Middle frontal gyrus (tissue), 1 donor: Measurements from ENCODE around the gene VPREB3.

Source experiments
- DNase-seq: peaks from one replicate; pipeline ENCODE4 v3.0.0-alpha.2; 2015; ENCODE audit warnings: low spot score; ENCODE audit errors: extremely low spot score

The VPREB3 gene

DNA sequence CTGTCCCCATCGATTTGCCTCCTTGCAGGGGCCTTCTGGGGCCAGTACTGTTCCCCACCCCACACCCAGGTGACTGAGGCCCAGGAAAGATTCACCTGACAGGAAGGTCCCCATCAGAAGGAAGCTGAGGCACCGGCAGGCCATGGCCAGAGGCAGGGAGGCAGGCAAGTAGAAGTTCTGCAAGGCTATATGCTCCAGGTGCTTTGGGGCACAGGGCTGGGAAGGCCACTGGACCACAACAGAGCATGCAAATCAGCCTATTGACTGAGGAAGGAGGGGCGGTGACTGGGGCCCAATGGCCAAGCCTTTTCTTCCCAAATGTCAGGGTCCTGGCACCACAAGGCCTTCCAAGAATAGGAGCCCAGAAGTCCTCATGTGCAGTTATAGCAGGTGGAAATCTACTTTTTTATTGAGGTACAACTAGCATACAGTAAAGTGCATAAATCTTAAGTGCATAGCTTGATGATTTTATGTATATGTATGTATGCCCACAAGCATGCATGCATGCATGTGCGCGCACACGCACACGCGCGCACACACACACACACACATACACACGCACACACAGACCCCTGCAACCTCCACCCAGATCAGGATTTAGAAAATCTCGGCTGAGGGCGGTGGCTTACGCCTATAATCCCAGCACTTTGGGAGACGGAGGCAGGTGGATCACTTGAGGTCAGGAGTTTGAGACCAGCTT lies at the start of gene VPREB3:
VPREB3 (minus strand) TSS at position 206 of the 700 bp plus-strand sequence; CDS start at position 144, 62 bp downstream.
- DNase-seq, result no peak

- DNase-seq, result no peak
Observed at GRCh38 chr22:23803001-23803819, 49.0 kb upstream of the VPREB3 start.

GRCh38 chr22:23801886-23802377 lies 47.7 kb upstream of the VPREB3 start:
- no peak for DNase-seq

- DNase-seq, result no peak
Observed at GRCh38 chr22:23801238-23801821, 47.1 kb upstream of the VPREB3 start.

GRCh38 chr22:23800297-23801237 lies 46.3 kb upstream of the VPREB3 start:
- no peak for DNase-seq

GRCh38 chr22:23796461-23796860 lies 42.2 kb upstream of the VPREB3 start:
- no peak for DNase-seq

DNA sequence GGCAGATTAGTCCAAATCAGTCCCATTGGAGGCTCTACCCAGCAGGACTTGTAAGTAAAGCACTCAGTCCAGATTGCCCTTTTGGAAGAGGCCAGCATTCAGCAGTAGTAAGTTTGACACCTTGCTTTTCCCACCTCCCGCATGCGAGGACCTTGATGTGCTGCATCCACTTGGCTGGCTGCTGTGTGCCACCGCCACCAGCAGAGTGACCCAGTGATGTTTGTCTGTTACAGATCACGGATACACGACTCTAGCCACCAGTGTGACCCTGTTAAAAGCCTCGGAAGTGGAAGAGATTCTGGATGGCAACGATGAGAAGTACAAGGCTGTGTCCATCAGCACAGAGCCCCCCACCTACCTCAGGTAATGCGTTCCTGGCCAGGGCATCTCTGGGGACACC lies 39.1 kb upstream of the VPREB3 start:
- DNase-seq, result no peak

DNA sequence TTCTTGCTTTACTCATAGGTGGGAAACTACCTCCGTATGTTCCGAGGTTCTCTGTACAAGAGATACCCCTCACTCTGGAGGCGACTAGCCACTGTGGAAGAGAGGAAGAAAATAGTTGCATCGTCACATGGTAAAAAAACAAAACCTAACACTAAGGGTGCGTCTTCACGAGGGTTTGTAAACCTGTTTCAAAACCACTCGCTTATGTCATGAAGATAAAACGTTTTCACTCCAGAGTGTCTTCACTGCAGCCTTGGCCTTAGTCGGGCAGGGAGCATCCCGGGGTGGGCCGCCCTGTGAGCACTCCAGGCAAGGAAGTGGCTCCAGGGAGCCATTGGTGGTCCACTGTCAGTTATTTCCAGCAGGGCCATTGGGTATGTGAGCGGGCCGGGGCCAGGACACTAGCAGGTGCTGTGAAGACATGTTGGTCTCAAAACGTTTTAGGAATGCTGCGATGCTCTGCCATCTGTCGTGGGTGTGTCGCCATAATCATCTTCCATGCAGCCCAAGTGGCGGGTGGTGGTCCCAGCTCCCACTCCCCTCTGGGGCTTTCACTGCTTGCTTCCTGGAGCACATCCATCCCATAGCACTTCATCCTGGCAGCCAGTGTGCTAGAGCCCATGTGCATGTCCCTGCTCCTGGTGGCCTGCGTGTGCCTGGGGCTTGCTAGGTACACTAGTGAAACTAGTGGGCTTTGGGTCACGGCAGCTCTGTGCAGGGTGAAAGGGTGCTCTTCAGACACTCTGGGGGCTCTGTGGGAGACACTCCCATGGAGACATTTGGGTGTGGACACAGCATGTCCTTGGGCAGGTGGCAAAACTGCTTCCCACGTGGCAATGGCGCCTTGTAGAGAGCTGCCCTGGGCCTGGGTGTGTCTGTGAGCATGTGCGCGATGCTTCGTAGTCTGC lies 37.8 kb upstream of the VPREB3 start:
- no peak for DNase-seq

DNA sequence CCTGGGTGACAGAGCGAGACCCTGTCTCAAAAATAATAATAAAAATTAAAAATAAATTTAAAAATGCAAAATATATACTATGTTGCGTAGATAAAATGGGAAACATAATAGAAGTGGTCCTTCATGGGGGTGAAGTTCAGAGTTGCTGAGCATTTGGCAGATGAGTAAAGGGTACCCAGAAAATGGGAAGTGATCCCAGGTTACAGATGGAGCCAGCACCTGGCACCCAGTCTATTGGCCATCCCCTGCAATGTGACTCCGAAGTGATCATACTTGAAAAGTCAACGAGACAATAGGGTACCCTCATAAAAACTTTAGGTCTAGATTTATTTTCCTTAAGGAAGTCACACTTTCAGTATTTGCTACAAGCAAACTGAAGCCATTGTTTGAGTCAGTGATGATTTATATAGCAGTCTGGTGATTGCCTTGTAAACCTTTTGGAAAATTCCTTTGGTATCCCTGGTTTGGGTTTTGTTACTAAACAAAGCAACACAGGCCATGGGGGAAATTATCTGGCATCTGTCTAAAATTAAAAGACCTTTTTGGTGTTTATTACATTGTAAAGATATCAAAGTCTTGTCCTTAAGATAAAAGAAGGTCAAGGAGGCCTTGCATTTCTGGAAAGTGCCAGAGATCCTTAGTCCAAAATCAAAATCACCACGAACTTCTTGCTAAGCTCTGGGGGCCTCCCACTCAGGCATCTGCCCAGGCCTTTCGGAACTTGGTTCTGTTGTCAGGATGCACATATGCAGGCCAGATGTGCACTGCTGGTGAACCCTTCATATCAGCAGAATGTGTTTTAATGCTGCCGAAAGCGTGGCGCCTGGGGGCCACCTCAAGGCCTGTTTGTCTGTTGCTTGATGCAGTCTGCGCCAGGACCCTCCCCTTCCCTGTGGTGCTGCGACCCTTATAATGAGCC lies 36.9 kb upstream of the VPREB3 start:
- DNase-seq, result no peak

DNA sequence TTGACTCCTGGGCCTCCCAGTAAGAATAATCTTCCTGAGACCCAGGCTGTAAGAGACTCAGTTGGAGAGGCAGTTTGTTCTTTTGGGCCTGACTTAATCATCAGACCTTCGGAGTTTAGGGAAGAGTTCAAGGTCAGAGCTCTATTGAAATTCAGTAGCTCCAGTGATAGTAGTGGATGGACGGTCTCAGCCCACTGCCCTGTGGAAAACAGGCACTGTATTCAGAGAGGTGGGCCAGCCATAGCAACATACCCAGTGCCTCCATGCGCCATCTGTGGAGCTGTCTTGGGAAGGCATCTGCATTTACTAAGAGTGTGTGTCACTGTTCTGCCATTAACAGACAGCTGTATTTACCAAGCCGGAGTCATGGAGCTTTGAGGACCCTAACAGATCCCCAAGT lies 35.4 kb upstream of the VPREB3 start:
- no peak for DNase-seq

GRCh38 chr22:23789121-23789520 lies 34.9 kb upstream of the VPREB3 start:
- no peak for DNase-seq

- no peak for DNase-seq
Observed at GRCh38 chr22:23787910-23788309, 33.7 kb upstream of the VPREB3 start.

GRCh38 chr22:23787600-23787896 lies 33.3 kb upstream of the VPREB3 start:
- no peak for DNase-seq

- DNase-seq, result peak; percentile 74
Observed at GRCh38 chr22:23786752-23787599, 32.8 kb upstream of the VPREB3 start, which contains the start of gene SMARCB1. SMARCB1 (plus strand) TSS chr22:23786966; CDS start chr22:23787170, 204 bp downstream.

GRCh38 chr22:23786261-23786710 lies 32.1 kb upstream of the VPREB3 start:
- DNase-seq, result no peak

DNA sequence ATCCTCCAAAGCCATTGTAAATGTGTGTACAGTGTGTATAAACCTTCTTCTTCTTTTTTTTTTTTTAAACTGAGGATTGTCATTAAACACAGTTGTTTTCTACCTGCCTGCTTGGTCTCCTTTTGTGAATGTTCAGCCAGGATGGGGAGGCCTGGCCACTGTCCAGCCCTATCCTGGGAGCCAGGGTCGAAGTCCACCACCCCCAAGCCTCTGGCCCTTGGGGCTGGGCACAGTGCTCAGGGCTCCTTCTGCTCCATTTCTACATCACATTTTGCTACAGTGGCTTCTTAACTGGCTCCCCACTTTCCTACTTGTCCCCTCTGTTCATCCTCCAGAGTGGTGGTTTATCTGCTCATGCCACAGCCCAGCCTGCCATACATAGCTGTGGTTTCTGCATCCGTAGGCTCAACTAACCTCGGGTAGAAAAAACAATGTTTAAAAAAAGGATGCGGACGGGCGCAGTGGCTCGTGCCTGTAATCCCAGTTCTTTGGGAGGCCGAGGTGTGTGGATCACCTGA lies 30.0 kb upstream of the VPREB3 start:
- DNase-seq, result no peak

- DNase-seq, result no peak
Observed at GRCh38 chr22:23783265-23784150, 29.3 kb upstream of the VPREB3 start.
